ENCODE data around the gene LCN6.
"Not testable (repeated sequence)": the region's sequence is repeated elsewhere in the genome, so short reads cannot be mapped to it uniquely, and the experiment has no call there.

Gene LCN6

GRCh38 chr9:136748201-136748600 is at the start of gene LCN6:
Gene LCN6 (minus strand): TSS chr9:136748525. CDS start chr9:136748483, 42 bp downstream.
- DNase-seq = no peak

- not testable (repeated sequence) for DNase-seq
Observed at GRCh38 chr9:136796775-136797347, 48.5 kb upstream of the LCN6 start.

GRCh38 chr9:136796238-136796774 is 48.0 kb upstream of the LCN6 start, which contains the start of gene CCDC183:
Gene CCDC183 (plus strand): TSS chr9:136796338. CDS start chr9:136796398, 60 bp downstream.
- no peak for DNase-seq

GRCh38 chr9:136795000-136795348 is 46.6 kb upstream of the LCN6 start:
- no peak for DNase-seq

DNA sequence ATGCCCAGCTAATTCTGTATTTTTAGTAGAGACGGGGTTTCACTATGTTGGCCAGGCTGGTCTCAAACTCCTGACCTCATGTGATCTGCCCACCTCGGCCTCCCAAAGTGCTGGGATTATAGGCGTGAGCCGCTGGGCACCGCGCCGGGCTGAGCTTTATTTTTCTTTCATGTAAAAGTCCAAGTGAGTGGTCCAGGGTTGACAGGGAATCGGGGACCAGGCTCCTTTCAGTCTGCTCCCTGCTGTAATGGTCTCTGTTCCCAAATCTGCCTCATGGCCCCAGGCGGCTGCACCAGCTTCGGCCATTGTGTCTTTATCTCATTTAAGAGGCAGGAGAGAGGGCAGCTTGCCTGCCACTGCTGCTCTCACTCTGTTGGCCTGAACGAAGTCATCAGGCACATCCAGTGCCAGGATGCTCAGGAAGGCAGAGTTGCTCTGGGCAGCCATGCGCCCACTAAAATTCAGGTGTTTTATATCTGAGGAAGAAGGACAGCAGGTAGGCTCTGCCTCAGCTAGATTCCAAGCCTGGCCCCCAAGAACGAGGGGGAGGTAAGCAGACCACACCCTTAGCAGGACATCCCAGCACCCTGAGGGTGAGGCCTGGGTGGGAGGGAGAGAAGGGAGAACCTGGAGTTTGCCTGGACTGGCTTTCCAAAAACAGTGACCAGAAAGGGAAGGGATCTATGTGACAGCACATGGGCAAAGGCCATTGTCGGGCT is 46.1 kb upstream of the LCN6 start:
- DNase-seq = no peak

GRCh38 chr9:136793086-136793946 is 45.0 kb upstream of the LCN6 start:
- no peak for DNase-seq

- DNase-seq = peak in 1 of 2 experiments; percentile 12
Observed at GRCh38 chr9:136792321-136793085, 44.2 kb upstream of the LCN6 start.

- DNase-seq = peak in 1 of 2 experiments; percentile 34
Observed at GRCh38 chr9:136791516-136792276, 43.4 kb upstream of the LCN6 start.

GRCh38 chr9:136790640-136791515 is 42.6 kb upstream of the LCN6 start, which contains the start of gene TMEM141:
Gene TMEM141 (plus strand): TSS chr9:136791344. CDS start chr9:136791371, 27 bp downstream.
- peak; percentile 91 to 98 for DNase-seq

- DNase-seq = no peak
Observed at GRCh38 chr9:136789523-136789937, 41.2 kb upstream of the LCN6 start.

- not testable (repeated sequence) for DNase-seq
Observed at GRCh38 chr9:136788644-136789522, 40.6 kb upstream of the LCN6 start.

DNA sequence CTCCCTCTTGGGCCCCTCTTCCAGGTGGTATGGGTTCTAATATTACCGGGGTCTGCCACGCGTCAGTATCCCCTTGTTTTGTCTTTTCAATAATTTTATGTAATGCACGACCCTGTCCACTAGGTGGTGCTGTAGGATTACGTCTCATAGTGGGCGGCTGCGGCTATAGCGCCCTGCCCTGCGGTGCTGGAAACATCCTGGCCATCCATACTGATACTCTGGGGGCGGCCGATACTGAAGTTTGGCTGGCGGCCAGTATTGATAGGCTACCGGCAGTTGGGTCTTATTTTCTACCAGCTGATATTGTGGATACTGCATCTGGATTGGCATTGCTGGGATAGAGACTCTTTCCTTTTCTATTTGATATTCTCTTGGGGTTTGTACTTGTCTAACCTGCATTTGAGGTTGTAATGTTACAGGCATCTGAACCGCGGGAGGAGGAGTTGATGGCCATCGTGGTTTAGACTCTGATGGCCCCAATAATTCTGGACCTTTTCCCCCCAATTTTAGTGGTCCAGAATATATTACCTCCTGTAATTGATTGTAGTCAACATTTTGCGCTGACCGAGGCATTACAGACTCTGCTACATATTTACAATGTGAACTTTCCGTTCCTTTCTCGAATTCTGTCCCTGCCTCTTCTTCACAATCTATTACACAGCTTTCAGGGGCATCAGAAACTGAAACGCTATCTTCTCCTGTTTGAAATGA is 39.5 kb upstream of the LCN6 start:
- peak; percentile 27 to 73 for DNase-seq

DNA sequence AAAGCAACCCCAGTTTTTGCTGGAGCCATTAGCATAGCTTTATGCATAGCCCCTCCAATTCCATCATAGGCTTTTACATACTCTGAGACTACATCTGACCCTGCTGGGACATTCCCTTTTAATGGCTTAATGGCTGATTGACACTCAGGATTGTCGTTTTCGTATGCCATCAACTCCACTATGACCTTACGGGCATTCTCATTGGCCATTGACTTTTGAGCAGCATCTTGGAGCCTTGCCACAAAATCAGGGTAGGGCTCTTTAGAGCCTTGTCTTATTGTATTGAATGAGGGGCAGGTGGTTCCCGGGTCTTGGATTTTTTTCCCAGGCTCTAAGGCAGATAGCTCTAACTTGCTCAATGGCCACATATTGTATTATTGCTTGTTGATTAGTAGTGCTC is 38.7 kb upstream of the LCN6 start:
- not testable (repeated sequence) for DNase-seq

DNA sequence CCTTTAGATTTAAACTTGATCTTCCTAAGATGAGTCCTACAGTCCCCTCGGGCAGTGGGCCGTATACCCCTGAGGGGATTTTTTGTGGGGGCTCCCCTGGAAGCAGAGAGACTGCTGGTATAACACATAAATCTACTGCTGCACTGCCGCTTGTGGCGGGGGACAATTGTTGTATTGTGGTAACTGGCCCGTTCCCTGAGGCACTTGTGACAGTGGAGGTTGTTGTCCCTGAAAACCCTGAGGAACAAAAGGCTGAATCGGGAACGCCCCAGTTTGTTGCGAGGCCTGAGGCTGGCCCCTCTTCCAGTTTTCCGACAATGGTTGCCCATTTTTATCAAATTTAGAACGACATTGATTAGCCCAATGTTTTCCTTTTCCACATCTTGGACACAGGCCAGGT is 38.1 kb upstream of the LCN6 start:
- DNase-seq = no peak

- not testable (repeated sequence) for DNase-seq
Observed at GRCh38 chr9:136785565-136786355, 37.4 kb upstream of the LCN6 start.

- no peak for DNase-seq
Observed at GRCh38 chr9:136784997-136785361, 36.7 kb upstream of the LCN6 start.

DNA sequence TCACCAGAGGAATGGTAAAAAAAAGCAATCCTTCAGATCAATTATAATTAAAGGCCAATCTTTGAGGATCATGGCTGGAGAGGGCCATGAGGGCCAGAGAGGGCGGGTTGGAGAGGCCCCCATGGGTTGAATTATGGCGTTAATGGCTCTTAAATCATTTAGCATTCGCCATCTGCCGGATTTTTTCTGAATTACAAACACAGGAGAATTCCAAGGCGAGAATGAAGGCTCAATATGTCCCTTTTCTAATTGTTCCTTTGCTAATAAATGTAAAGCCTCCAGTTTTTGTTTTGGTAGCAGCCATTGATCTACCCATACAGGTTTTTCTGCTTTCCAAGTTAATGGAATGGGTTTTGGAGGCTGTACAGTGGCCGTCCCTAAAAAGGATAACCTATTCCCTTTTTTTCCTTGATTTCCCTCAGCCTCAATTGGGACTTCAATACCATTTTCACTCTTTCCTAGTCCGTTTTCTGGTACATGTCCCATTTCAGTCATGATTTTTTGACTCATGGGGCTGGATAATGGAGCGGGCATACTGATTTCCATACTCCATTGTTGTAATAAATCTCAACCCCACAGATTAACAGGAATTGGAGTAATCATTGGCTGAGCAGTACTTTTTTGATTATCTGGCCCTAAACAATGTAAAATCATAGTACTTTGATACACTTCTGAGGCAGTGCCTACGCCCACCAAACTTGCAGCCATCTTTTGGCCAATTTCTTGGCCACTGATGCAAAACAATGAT is 36.1 kb upstream of the LCN6 start:
- peak; percentile 13 to 50 for DNase-seq
